DND-41 (cell line): ENCODE measurements around the gene SLIT1.
A peak's percentile ranks its signal among the peaks of the same experiment; 100 is the strongest.

ENCODE experiments used
- ATAC-seq: fragments of 200-7000 bp; cut with Tn5 transposase; 3 replicates; pipeline ENCODE4 v1.9.1; 2021; ENCODE audit warnings: low read depth; ENCODE audit not compliant: insufficient read depth
- DNase-seq: peaks from one replicate; pipeline ENCODE4 v3.0.0-alpha.2; 2020
- H2AFZ ChIP-seq: 2 replicates; pipeline ENCODE4 v1.6.0; 2012; ENCODE audit warnings: low read depth, low read length
- H3K27ac ChIP-seq: 2 replicates; pipeline ENCODE4 v1.5.1; 2012; ENCODE audit warnings: low read length, inconsistent platforms
- H3K27me3 ChIP-seq: fragments of 200-600 bp; sonication (generic); 2 replicates; pipeline ENCODE4 v1.6.0; 2012; ENCODE audit warnings: low read length, mild to moderate bottlenecking, inconsistent platforms; ENCODE audit not compliant: insufficient read depth, poor library complexity
- H3K36me3 ChIP-seq: 2 replicates; pipeline ENCODE4 v1.5.1; 2012; ENCODE audit warnings: low read length, inconsistent platforms; ENCODE audit not compliant: insufficient read depth
- H3K4me1 ChIP-seq: 2 replicates; pipeline ENCODE4 v1.5.1; 2012; ENCODE audit warnings: mild to moderate bottlenecking, low read length; ENCODE audit not compliant: insufficient read depth
- H3K4me2 ChIP-seq: 2 replicates; pipeline ENCODE4 v1.6.0; 2012; ENCODE audit warnings: mild to moderate bottlenecking, moderate library complexity, low read length, inconsistent platforms; ENCODE audit not compliant: insufficient read depth
- H3K4me3 ChIP-seq, 2 experiments: fragments of 200-600 bp in 1 of 2; shearing (Covaris generic) in 1 of 2; 2 replicates each; pipeline ENCODE4 v1.5.1; 2012 to 2016; ENCODE audit warnings: inconsistent platforms in 2 of 2, low read length in 2 of 2, mild to moderate bottlenecking in 2 of 2, low read depth in 1 of 2, moderate library complexity in 1 of 2
- H3K79me2 ChIP-seq: 2 replicates; pipeline ENCODE4 v1.6.0; 2012; ENCODE audit warnings: low read length, inconsistent platforms; ENCODE audit not compliant: insufficient read depth
- H3K9ac ChIP-seq: 2 replicates; pipeline ENCODE4 v1.6.0; 2012; ENCODE audit warnings: low read depth, mild to moderate bottlenecking, inconsistent platforms, low read length, moderate library complexity
- H3K9me3 ChIP-seq: 2 replicates; pipeline ENCODE4 v1.5.1; 2012; ENCODE audit warnings: low read length, moderate library complexity, mild to moderate bottlenecking, inconsistent platforms; ENCODE audit not compliant: insufficient read depth, severe bottlenecking
- H4K20me1 ChIP-seq: 2 replicates; pipeline ENCODE4 v1.6.0; 2012; ENCODE audit warnings: low read length; ENCODE audit not compliant: insufficient read depth
- CTCF ChIP-seq: IDR thresholded peaks from 2 replicates; pipeline ENCODE4 v1.5.1; 2012; ENCODE audit warnings: borderline replicate concordance, low read length, moderate library complexity, mild to moderate bottlenecking; ENCODE audit not compliant: poor library complexity, severe bottlenecking; ENCODE audit errors: extremely low read depth
- EZH2 ChIP-seq: IDR thresholded peaks from 3 replicates; pipeline ENCODE4 v1.6.1; 2012; ENCODE audit warnings: borderline replicate concordance, low read depth, mild to moderate bottlenecking, moderate library complexity, low read length, inconsistent platforms; ENCODE audit not compliant: severe bottlenecking

The SLIT1 gene

GRCh38 chr10:97203220-97203619, 17.5 kb upstream of the SLIT1 start:
- Histone ChIP-seq H3K4me2 (no peak overlapping the region), H3K36me3 (no peaks in the 10 kb centered on the region), H3K4me3 (no peak overlapping the region), H2AFZ (no peak overlapping the region), H3K9ac (no peak overlapping the region), H3K27ac (no peak overlapping the region), H4K20me1 (peaks cover 4% of the 10 kb centered on the region), H3K9me3 (no peaks in the 10 kb centered on the region), H3K4me1 (no peaks in the 10 kb centered on the region), H3K27me3 (no peaks in the 10 kb centered on the region), H3K79me2 (no peaks in the 10 kb centered on the region)
- DNase-seq (no peak), ATAC-seq (no peak)
- TF ChIP-seq CTCF (no peak), EZH2 (no peak)

GRCh38 chr10:97200616-97201015, 14.9 kb upstream of the SLIT1 start:
- Histone ChIP-seq H2AFZ (no peak overlapping the region), H3K27ac (no peak overlapping the region), H3K4me2 (no peak overlapping the region), H3K27me3 (peaks cover 8% of the 10 kb centered on the region), H3K9ac (no peak overlapping the region), H3K4me3 (no peak overlapping the region), H4K20me1 (peaks cover 3% of the 10 kb centered on the region), H3K4me1 (peaks cover 15% of the 10 kb centered on the region), H3K9me3 (no peaks in the 10 kb centered on the region), H3K79me2 (no peaks in the 10 kb centered on the region), H3K36me3 (no peaks in the 10 kb centered on the region)
- ATAC-seq: no peak
- peak; percentile 24 for DNase-seq
- no peak for TF ChIP-seq CTCF
- TF ChIP-seq EZH2: no peak

GRCh38 chr10:97199152-97199551, 13.4 kb upstream of the SLIT1 start:
- no peak overlapping the region for H3K9ac ChIP-seq
- no peaks in the 10 kb centered on the region for H3K79me2 ChIP-seq
- H3K9me3 ChIP-seq: no peaks in the 10 kb centered on the region
- peaks cover 5% of the 10 kb centered on the region for H4K20me1 ChIP-seq
- peaks cover 14% of the 10 kb centered on the region for H3K27me3 ChIP-seq
- no peak overlapping the region for H3K4me2 ChIP-seq
- no peak overlapping the region for H3K27ac ChIP-seq
- ATAC-seq (no peak), DNase-seq (no peak)
- H3K4me1 ChIP-seq: peaks cover 17% of the 10 kb centered on the region
- no peak overlapping the region for H3K4me3 ChIP-seq
- no peaks in the 10 kb centered on the region for H3K36me3 ChIP-seq
- H2AFZ ChIP-seq: no peak overlapping the region
- TF ChIP-seq EZH2: no peak

GRCh38 chr10:97197030-97197500, 11.3 kb upstream of the SLIT1 start:
- H4K20me1 ChIP-seq: peaks cover 5% of the 10 kb centered on the region
- peak overlapping the region; percentile 83; the same call in 1 of the 2 replicates for H2AFZ ChIP-seq
- H3K4me2 ChIP-seq: peak overlapping the region; percentile 95
- no peaks in the 10 kb centered on the region for H3K79me2 ChIP-seq
- no peak overlapping the region for H3K27ac ChIP-seq
- TF ChIP-seq EZH2 (no peak), CTCF (no peak)
- DNase-seq: no peak
- peak overlapping the region in 1 of 2 experiments; percentile 64; a peak in 2 of 4 replicates for H3K4me3 ChIP-seq
- no peaks in the 10 kb centered on the region for H3K9me3 ChIP-seq
- ATAC-seq: no peak
- peaks cover 20% of the 10 kb centered on the region for H3K27me3 ChIP-seq
- peaks cover 17% of the 10 kb centered on the region for H3K4me1 ChIP-seq
- H3K36me3 ChIP-seq: no peaks in the 10 kb centered on the region
- H3K9ac ChIP-seq: peak overlapping the region; percentile 52; the same call in 1 of the 2 replicates
